GM12892 (cell line): ENCODE measurements around the gene PSMD7.

Experiments
- POLR2A ChIP-seq: IDR thresholded peaks from 2 replicates; pipeline ENCODE4 v1.6.1; 2011; ENCODE audit warnings: low read depth, low read length, control low read depth
- POLR2AphosphoS5 ChIP-seq: IDR thresholded peaks from 2 replicates; pipeline ENCODE4 v1.6.1; 2011; ENCODE audit warnings: low read depth, low read length, control low read depth
- TAF1 ChIP-seq: IDR thresholded peaks from 2 replicates; pipeline ENCODE4 v1.6.1; 2011; ENCODE audit warnings: low read depth, mild to moderate bottlenecking, control low read depth, low read length, borderline replicate concordance

DNA sequence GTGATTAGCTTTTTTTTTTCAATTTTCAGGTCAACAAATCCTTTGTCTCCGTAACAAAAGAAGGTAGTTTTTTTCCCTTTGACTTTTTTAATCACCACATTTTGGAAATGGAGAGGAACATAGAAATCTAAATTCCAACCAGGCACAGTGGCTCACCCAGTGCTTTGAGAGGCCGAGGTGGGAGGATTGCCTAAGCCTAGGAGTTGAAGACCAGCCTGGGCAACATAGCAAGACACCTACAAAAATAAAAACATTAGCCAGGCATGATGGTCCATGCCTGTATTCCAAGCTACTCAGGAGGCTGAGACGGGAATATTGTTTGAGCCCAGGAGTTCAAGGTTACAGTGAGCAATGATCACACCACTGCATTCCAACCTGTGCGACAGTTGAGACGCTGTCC, 5.7 kb downstream of the PSMD7 start:
- TF ChIP-seq POLR2A (no peak), POLR2AphosphoS5 (no peak), TAF1 (no peak)
